GM19463 (cell line): ENCODE measurements around the gene CLDN2.
"Not testable (repeated sequence)": the region's sequence is repeated elsewhere in the genome, so short reads cannot be mapped to it uniquely, and the experiment has no call there.

ENCODE experiments used
- ATAC-seq: cut with Tn5 transposase; IDR thresholded peaks from one replicate; pipeline ENCODE4 v1.9.1; 2021; ENCODE audit warnings: mild to moderate bottlenecking, moderate library complexity; ENCODE audit not compliant: unreplicated experiment

The CLDN2 gene, protein sequence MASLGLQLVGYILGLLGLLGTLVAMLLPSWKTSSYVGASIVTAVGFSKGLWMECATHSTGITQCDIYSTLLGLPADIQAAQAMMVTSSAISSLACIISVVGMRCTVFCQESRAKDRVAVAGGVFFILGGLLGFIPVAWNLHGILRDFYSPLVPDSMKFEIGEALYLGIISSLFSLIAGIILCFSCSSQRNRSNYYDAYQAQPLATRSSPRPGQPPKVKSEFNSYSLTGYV

DNA sequence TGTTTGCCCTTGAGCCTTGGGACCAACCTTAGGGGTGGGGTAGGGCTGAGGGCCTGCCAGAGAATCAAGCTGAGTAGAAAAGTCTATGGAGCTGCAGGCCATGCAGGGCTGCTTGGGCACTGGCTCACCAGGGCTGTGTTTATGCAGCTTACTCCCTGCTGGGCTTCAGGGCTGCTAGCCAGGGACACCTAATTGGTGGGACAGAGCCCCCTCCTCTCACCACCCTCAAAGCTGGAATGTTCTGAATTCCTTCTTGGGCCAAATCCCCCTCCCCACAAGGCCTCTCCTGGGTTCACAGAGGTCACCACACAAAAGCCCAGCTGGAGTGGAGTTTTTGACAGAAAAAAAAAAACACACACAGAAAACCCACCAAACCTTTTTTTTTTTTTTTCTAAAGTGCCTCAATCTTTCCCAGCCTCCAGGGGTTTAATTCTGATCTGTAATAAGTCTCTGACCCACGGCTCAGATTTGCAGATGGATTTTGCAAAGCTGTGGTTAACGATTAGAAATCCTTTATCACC lies at the start of gene CLDN2:
Gene CLDN2, plus strand, starts transcription at position 471 of the 521 bp plus-strand sequence. CDS start 7,827 bp downstream, outside the sequence.
- no peak for ATAC-seq

- ATAC-seq: not testable (repeated sequence)
Measured at GRCh38 chrX:106872796-106873195, 47.4 kb upstream of the CLDN2 start.

- ATAC-seq: no peak
Measured at GRCh38 chrX:106874075-106874474, 46.1 kb upstream of the CLDN2 start.

DNA sequence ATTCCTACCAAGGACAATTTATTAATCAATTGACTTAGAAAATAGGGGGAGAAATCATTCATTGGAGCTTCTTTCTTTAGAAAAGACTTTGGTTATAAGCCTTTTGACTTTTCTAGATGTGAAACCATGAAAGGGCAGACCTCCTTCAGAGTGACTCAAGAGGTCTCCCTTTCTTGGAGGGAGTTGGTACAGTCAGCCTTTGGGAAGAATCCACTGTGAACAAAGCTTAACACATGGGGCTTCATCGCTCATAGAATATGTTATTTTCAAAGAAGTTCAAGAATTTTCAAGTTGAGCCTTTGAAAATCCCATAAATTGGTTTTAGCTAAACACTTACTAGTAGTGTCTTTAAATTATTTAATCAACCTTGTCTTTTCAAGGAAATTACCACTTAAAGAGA lies 45.1 kb upstream of the CLDN2 start:
- ATAC-seq: no peak

DNA sequence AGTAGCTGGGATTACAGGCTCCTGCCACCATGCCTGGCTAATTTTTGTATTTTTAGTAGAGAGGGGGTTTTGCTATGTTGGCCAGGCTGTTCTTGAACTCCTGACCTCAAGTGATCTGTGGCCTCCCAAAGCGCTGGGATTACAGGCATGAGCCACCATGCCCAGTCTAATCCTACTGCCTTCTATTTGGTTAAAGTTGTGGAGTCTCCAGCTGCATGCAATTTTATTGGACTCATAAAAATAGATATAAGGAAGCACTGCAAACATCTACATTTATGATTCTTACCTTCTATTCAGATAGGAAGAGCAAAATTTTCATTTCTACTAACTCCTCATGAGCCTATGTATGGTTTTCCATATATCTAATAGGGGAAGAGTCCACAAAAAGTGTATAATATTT lies 30.7 kb upstream of the CLDN2 start:
- no peak for ATAC-seq

DNA sequence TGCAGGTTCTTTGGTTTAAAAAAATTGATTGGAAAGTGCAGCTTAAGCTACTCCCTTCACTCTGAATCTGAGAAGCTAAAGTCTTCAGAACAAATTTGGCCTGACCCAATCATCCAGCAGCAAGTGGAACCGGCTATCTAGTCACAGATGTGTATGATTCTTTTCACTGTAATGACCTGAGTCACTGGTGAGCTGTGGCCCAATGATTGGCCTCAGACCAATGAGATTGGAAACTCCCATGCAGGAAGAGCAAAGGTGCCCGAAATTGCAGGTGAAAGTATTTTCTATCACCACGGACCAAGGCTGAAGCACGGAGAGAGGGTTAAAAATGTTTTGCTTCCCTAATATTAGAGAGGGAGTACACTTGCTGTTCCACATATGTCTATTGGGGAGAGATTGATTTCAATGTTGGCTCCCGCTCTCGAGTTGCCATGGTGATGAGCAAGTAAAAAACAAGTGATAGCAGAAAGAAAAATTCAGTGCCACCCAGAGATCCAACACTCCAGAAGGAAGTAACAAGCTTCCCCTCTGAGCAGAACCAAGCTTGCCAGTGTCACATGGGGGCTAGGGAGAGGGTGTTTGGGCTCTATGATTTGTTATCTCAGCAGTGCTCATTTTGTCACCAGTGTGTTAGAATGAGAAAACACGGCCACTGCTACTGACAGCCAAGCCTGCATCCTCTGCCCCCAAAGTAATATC lies 28.3 kb upstream of the CLDN2 start:
- ATAC-seq: no peak

DNA sequence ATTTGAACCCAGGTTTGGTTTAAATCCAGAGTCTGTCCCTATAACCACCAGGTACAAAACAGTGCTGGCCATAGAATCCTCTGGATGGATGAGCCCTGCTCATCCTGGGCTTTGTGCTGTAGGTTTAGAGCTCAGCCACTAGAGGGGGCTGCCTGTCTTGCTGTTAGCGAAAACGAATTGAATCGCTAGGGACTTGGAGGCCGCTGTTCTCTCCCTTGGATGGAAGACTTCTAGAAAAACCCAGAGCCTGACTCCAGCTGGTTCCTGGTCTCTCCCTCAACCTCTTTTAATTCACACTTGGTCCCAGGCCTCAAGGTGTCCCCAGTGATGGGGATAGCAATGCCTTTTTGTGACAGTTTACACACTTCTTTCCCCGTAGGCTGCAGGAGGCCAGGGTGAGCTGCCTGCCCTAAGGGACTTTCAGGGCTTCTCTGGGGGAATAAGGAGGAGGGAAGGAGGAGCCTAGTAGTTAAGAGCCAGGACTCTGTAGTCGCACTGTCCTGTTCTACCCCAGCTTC lies 25.8 kb upstream of the CLDN2 start:
- ATAC-seq: peak; percentile 59

DNA sequence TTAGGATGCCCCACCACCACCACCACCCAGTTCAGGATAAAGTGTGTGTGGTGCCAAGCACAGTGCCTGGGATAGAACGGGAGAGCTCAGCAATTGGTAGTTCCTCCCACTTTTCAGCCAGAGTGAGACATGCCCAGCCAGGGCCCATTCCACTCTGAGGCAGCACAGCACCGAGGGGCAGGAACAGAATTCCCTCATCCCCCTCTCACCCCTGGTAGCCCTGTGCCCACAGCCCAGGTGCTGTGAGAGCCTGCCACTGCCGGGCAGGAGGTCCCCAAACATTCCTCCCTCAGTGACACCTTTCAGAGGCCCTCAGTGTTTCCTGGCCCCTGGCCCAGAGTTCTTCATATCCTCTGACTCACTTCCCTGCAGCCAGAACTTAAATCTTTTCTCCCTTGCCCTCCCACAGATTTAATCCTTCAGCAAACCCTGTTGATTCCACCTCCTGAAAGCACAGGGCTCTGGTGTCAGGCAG lies 25.2 kb upstream of the CLDN2 start:
- no peak for ATAC-seq

DNA sequence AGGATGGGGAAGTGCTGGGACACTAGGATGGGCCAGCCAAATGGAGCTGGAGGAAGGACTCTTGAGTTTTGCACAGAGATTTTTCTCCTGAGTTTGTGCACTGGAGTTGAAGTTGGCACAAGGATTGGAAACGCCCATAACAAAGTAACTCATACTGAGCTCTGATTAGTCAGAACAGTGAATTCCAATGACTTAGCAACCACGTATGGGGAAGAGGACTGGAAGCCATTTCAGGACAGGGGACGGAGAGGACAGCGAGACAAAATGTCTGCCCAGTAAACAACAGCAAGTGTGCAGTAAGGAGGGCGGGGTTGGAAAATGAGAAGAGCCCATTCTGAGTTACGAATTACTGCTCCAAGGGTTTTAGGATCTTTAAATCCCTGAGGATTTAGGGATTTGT lies 22.9 kb upstream of the CLDN2 start:
- ATAC-seq: no peak

- peak; percentile 77 for ATAC-seq
Measured at GRCh38 chrX:106898462-106898861, 21.7 kb upstream of the CLDN2 start.

GRCh38 chrX:106899276-106899675 lies 20.9 kb upstream of the CLDN2 start:
- no peak for ATAC-seq

- no peak for ATAC-seq
Measured at GRCh38 chrX:106899841-106900240, 20.4 kb upstream of the CLDN2 start.

DNA sequence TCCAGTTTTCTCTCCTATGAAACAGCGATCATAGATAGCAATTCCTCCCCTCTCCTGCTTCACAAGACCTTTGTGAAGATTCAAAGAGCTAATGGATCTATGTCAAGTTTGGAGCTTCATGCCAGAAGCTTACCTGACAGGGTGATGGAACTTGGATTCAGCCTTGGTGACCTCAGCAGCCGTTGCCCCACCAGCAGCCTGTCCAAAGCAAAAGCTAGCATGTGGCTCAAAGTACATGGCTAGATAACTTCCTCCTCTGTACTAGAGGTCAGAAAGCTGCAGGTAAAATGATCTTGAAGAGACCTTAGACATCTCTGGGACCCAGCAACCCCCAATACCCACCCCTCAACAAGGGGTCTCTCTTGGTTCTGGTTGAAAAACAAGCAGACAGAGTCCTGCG lies 18.9 kb upstream of the CLDN2 start:
- ATAC-seq: no peak

- no peak for ATAC-seq
Measured at GRCh38 chrX:106901781-106902219, 18.4 kb upstream of the CLDN2 start.

DNA sequence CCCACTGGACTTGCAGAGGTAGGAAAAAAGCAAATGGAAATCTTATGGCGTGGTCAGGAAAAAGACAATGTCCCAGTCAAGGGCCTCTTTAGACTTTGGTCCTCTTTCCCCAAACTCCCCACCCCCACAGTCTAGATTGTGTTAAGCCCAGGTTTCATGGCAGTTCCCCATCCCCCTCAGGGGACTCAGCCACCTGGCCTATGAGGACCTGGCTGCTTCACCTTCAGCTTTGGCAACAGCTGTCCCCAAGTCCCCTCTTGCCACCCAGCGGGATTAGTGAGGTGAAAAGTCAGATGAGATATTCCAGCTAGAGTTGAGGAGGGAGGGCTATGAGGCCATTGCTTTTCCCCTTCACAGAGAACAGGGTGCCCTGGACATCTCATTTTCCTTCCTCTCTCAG lies 17.5 kb upstream of the CLDN2 start:
- ATAC-seq: no peak

DNA sequence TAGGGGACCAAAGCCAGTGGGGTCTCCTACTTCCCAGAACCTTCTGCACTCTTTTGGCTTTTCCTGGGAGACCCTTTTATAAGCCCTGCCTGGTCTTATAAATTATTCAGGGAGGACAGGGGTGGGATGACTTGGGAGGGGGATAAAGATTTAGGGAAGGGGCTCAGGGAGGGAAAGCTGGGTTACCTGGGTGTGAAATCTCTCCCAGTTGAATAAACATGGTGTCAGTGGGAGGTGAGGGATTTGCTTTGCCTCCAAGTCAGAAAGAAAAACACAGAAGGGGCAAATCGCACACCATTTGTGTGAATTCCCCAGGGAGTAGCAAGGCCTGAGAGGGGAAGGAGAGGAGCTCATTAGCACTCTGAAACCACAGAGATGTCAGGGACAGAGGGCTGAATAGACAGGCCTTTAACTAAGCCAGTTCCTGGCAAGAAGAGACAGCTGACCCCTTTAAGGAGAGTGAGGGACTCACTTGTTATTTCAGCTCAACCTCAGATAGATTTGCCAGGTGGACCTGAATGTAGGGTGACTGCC lies 16.8 kb upstream of the CLDN2 start, which contains the start of gene RIPPLY1:
Gene RIPPLY1, minus strand, starts transcription at position 51 of the 534 bp plus-strand sequence. CDS start 54 bp downstream, outside the sequence.
- peak; percentile 63 for ATAC-seq

DNA sequence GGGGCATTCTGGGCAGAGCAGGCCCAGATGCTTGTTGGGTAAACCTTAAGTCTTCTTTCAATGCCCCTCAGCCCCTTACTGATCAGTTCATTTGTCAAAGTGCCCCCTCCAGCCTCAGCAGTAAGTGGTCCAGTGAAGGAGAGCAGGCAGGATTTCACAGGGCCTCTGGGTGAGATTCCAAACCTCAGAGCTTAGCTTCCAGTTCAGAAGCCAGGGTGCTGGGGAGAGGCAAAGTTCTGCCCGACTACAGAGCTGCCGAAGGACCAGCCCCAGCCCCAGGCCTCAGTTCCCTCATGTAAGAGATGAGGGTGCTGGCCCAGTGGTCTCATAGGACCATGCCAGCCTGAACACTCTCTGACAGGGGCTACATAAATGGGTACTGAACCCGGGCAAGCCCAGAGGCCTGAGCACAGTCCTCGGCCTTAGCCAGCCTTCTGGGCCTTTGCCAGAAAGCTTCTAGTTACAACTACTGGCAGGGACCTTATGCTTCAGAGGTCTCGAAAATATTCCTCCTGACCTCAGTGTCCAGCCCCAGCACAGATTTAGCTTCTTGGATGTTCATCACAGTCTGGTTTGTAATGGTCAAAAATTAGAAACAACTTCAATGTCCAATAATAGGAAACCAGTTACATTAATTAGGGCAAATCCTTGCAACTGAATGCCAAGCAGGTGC lies 16.2 kb upstream of the CLDN2 start:
- peak; percentile 18 for ATAC-seq

- no peak for ATAC-seq
Measured at GRCh38 chrX:106905064-106905708, 15.0 kb upstream of the CLDN2 start.

- ATAC-seq: no peak
Measured at GRCh38 chrX:106906361-106906760, 13.8 kb upstream of the CLDN2 start.

GRCh38 chrX:106912864-106913263 lies 7.3 kb upstream of the CLDN2 start:
- ATAC-seq: no peak
